Spleen (tissue), 11 donors: Measurements from ENCODE around the gene NOXA1. TPM values are rescaled to one million over a fixed set of nuclear protein-coding genes. Genes with fewer than 3 reads are reported as not detected.

ENCODE experiments used
- DNase-seq: peaks from one replicate; pipeline ENCODE4 v3.0.0-alpha.2; 2020
- H3K27ac ChIP-seq, 8 donors: fragments of 200-600 bp; sonication (generic) in 7 of 8; 1 replicate in 4 of 8; 2 replicates in 4 of 8; pipeline versions ENCODE4 v1.5.0 to v1.8.0; 2016 to 2021; ENCODE audit warnings: inconsistent platforms in 4 of 8, mild to moderate bottlenecking in 4 of 8, moderate library complexity in 1 of 8
- H3K27me3 ChIP-seq, 7 donors: fragments of 200-600 bp; sonication (generic) in 6 of 7; replicated peaks in 1 of 7; 1 replicate in 4 of 7; 2 replicates in 3 of 7; pipeline versions ENCODE4 v1.5.0 to v1.8.0; 2016 to 2021; ENCODE audit warnings: inconsistent platforms in 3 of 7, mild to moderate bottlenecking in 1 of 7
- H3K36me3 ChIP-seq, 6 donors: fragments of 200-600 bp; sonication (generic) in 5 of 6; 1 replicate in 4 of 6; 2 replicates in 2 of 6; pipeline versions ENCODE4 v1.5.0 to v1.8.0; 2016 to 2021; ENCODE audit warnings: inconsistent platforms in 2 of 6
- H3K4me1 ChIP-seq, 6 donors: fragments of 200-600 bp; sonication (generic) in 5 of 6; 1 replicate in 3 of 6; 2 replicates in 3 of 6; pipeline versions ENCODE4 v1.5.0 to v1.8.0; 2016 to 2021; ENCODE audit warnings: inconsistent platforms in 3 of 6
- H3K4me3 ChIP-seq, 8 donors: fragments of 200-600 bp; sonication (generic) in 7 of 8; 1 replicate in 4 of 8; 2 replicates in 4 of 8; pipeline versions ENCODE4 v1.5.0 to v1.8.0; 2016 to 2021; ENCODE audit warnings: inconsistent platforms in 4 of 8, mild to moderate bottlenecking in 4 of 8, moderate library complexity in 2 of 8
- H3K9me3 ChIP-seq, 8 donors: fragments of 200-600 bp; sonication (generic) in 7 of 8; 1 replicate in 4 of 8; 2 replicates in 4 of 8; pipeline versions ENCODE4 v1.5.0 to v1.8.0; 2016 to 2021; ENCODE audit warnings: inconsistent platforms in 4 of 8
- POLR2A ChIP-seq, 3 donors: fragments of 450-650 bp; IDR thresholded peaks; one replicate each; pipeline ENCODE4 v1.5.1; 2017; ENCODE audit warnings: antibody characterized with exemption in 3 of 3, mild to moderate bottlenecking in 1 of 3
- POLR2AphosphoS5 ChIP-seq, 3 donors: sonication (generic); formaldehyde crosslinking; IDR thresholded peaks; one replicate each; pipeline ENCODE4 v1.5.1; 2017; ENCODE audit warnings: antibody characterized with exemption in 3 of 3
- WGBS, 5 donors: extraction: QIAGEN DNeasy Blood & Tissue Kit in 3 of 5; methylation state at CpG; one replicate each; pipeline versions ENCODE4 v1.1.5 to v1.1.7; 2013 to 2018; 5-methylcytosine and 5-hydroxymethylcytosine counted together
- intact Hi-C: fragments of 100-400 bp; cut with DNase I; formaldehyde crosslinking; loops from one replicate; pipeline ENCODE4 v1.15.0; 2023; ENCODE audit warnings: low total_unique reads
- polyA plus RNA-seq, 3 donors: library from polyadenylated mRNA; stranded (reverse); fragments of 200-250 nt; gene quantifications; one replicate each; pipeline ENCODE4 v1.2.1, GENCODE V29; 2013
- total RNA-seq, 7 donors: library from RNA; depleted of rRNA in 3 of 7; stranded (reverse); fragments of >200 nt in 3 of 7; fragmentation: NEBNext Ultra II Directional in 4 of 7; extraction: Animal tissue kit (Norgen Biotek cat#: 25700) in 4 of 7; gene quantifications; one replicate each; pipeline versions ENCODE4 v1.1.0 to v1.2.1, GENCODE V29; 2016 to 2021
- TF ChIP-seq, protein P1 (sequence below), 11 experiments: fragments of 200-600 bp in 7 of 11; fragments of 450-650 bp in 4 of 11; sonication (generic) in 4 of 11; IDR thresholded peaks in 8 of 11; conservative IDR thresholded peaks in 3 of 11; 1 replicate in 7 of 11; 2 replicates in 4 of 11; pipeline versions ENCODE4 v1.4.0 to v1.8.0; 2016 to 2021; ENCODE audit warnings: antibody characterized with exemption in 11 of 11, inconsistent platforms in 4 of 11, mild to moderate bottlenecking in 1 of 11
- donor health status: healthy with polysubstance abuse.
- donor health status: DM: no; HTN: no; CAD: no; lungs with moderate emphysema.
- donor health status: DM: no; HTN: no; CAD: no.
- donor health status: Bipolar disorder and iron deficiency.
- donor health status: healthy.
- donor health status: DM: no; HTN: no; CAD: no.
- donor health status: DM: yes; HTN: yes; CAD: no.

NOXA1 gene
- total and polyA plus RNA-seq, 10 donors, result 1.9 to 15.0 (median 5.9) TPM

DNA sequence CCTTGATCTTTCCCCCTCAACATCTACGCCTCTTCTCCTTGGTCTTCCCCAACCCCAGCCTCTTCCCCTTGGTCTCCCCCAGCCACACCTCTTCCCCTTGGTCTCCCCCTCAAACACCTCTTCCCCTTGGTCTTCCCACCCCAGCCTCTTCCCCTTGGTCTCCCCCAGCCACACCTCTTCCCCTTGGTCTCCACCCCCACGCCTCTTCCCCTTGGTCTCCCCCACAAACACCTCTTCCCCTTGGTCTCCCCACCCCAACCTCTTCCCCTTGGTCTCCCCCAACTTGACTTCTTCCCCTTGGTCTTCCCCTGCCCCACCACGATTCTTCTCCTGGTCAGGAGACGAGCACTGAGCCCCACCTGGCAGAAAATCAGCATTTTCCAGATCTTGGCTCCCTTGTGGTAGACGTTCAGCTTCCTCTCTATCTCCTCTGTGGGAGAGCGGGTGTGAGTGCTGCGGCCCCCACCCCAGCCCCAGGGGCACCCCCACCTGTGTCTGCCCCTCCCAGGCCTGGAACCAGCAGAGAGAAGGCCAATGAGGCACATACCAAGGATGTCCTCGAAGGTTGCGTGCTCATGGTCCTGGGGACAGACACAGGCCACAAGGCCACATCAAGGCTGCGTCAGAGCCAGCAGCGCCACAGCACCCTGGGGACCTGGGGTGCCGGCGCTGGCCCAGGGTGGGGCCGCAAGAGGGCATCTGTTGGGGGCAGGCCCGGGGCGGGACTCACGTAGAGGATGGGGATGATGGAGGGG lies 29.0 kb downstream of the NOXA1 start:
- no peaks in the 10 kb centered on the region for H3K27me3 ChIP-seq
- peak in 1 of 3 donors; percentile 8 for TF ChIP-seq POLR2AphosphoS5 (IDR thresholded peaks at IDR 0.05)
- TF ChIP-seq, protein P1, sequence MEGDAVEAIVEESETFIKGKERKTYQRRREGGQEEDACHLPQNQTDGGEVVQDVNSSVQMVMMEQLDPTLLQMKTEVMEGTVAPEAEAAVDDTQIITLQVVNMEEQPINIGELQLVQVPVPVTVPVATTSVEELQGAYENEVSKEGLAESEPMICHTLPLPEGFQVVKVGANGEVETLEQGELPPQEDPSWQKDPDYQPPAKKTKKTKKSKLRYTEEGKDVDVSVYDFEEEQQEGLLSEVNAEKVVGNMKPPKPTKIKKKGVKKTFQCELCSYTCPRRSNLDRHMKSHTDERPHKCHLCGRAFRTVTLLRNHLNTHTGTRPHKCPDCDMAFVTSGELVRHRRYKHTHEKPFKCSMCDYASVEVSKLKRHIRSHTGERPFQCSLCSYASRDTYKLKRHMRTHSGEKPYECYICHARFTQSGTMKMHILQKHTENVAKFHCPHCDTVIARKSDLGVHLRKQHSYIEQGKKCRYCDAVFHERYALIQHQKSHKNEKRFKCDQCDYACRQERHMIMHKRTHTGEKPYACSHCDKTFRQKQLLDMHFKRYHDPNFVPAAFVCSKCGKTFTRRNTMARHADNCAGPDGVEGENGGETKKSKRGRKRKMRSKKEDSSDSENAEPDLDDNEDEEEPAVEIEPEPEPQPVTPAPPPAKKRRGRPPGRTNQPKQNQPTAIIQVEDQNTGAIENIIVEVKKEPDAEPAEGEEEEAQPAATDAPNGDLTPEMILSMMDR (IDR thresholded peaks at IDR 0.05 in 8 of 11, conservative IDR thresholded peaks at IDR 0.05 in 3 of 11), result no peak
- WGBS, 5 donors, result 72 to 80% (median 74%) methylated on average over 13 to 17 of the region's 17 CpGs
- DNase-seq, result peak; percentile 81
- no peaks in the 10 kb centered on the region for H3K9me3 ChIP-seq
- H3K4me1 ChIP-seq, result peaks cover 11 to 54% (median 32%) of the 10 kb centered on the region in 6 donors
- no peak overlapping the region for H3K27ac ChIP-seq
- H3K4me3 ChIP-seq, result no peak overlapping the region
- intact Hi-C loops, result no loop called here
- H3K36me3 ChIP-seq, result peaks cover 0 to 47% (median 8%) of the 10 kb centered on the region in 6 donors

DNA sequence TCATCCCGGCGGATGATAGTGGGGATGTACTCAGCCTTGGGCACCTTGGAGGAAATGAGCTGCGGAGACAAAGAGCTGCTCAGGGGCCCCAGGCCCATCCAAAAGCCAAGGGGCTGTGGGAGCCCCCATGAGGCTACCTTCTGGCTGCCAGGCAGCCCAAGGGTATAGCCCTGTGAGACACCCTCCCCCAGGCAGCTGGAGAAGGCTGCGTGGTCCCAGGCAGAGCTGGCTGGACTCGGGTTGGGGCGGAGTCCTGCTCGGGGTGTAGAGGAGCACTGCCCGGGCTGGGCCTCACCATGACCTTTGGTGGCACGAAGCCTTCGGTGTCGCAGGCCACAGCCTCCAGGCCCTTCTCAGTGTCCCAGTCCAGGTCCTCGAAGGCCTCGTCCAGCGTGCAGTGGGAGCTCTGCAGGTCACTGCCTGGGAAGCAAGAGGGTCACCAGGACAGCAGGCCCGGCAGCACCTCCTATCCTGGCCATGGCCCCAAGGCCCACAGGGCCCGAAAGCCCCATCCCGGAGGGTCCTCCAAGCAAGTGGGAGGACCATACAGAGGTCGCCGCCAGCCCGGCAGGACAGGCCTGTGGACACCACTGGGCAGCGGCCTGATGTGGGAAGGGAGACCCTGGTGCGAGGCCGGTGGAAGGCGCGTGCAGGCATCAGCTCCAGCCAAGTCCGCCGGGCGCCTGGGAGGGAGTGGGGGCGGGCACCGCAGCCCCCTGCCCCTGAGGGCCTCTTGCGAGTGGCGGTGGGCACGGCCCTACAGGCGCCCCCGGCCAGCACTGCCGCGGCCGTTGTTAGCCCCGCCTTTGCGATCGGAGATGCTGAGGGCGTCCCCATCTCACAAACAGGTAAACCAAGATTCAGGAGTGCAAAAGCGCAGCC lies 29.8 kb downstream of the NOXA1 start:
- Histone ChIP-seq H3K4me3 (peak overlapping the region in 5 of 8 donors; percentile 17 to 71 (median 47)), H3K9me3 (no peaks in the 10 kb centered on the region), H3K4me1 (peaks cover 15 to 61% (median 38%) of the 10 kb centered on the region in 6 donors), H3K36me3 (peaks cover 0 to 55% (median 8%) of the 10 kb centered on the region in 6 donors), H3K27ac (peak overlapping the region in 4 of 8 donors; percentile 59 to 88 (median 72)), H3K27me3 (no peaks in the 10 kb centered on the region)
- WGBS, 5 donors, result 83 to 89% (median 85%) methylated on average over 13 to 43 of the region's 43 CpGs
- intact Hi-C loops, result no loop called here
- DNase-seq, result peak; percentile 90
- TF ChIP-seq, protein P1 (IDR thresholded peaks at IDR 0.05 in 8 of 11, conservative IDR thresholded peaks at IDR 0.05 in 3 of 11), result no peak
- TF ChIP-seq POLR2A (IDR thresholded peaks at IDR 0.05), result no peak
- no peak for TF ChIP-seq POLR2AphosphoS5 (IDR thresholded peaks at IDR 0.05)

DNA sequence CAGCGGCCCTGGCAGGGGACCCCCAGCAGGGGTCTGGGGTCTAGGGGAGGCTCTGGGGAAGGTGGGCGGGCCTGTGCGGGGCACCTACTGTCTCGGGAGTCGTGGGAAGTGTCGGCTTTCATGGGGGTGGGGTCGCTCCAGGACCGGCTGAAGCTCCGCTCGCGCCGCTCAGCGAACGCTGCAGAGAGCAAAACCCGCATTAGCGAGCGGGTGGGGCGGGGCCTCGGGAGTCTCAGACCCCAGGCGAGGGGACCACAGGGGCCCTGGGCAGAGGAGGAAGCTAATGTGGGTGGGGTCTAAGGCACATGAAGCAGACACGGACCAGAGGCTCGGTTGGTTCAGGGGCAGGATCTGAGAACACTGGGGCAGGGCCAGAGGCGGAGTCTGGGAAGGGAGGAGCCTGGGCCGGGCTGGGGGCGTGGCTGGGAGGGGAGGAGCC lies 30.5 kb downstream of the NOXA1 start:
- Histone ChIP-seq H3K9me3 (no peaks in the 10 kb centered on the region), H3K27ac (peak overlapping the region in 4 of 8 donors; percentile 59 to 88 (median 72)), H3K4me1 (peaks cover 20 to 68% (median 45%) of the 10 kb centered on the region in 6 donors), H3K36me3 (peaks cover 0 to 50% (median 8%) of the 10 kb centered on the region in 6 donors), H3K27me3 (peaks cover 0 to 7% (median 0%) of the 10 kb centered on the region in 7 donors), H3K4me3 (peak overlapping the region in 6 of 8 donors; percentile 9 to 71 (median 45))
- 14 to 33% (median 18%) methylated on average over 10 to 25 of the region's 25 CpGs for WGBS, 5 donors
- DNase-seq, result peak; percentile 92
- intact Hi-C loops, result no loop called here
- no peak for TF ChIP-seq POLR2A (IDR thresholded peaks at IDR 0.05)
- TF ChIP-seq, protein P1 (IDR thresholded peaks at IDR 0.05 in 8 of 11, conservative IDR thresholded peaks at IDR 0.05 in 3 of 11), result no peak
- TF ChIP-seq POLR2AphosphoS5 (IDR thresholded peaks at IDR 0.05), result no peak
